ENCODE measurements around the gene TCN2. TPM values are rescaled to one million over a fixed set of nuclear protein-coding genes. Genes with fewer than 3 reads are reported as not detected.

TCN2 gene
- total RNA-seq, 1 experiment from 2014 or later = 2.4 TPM

DNA sequence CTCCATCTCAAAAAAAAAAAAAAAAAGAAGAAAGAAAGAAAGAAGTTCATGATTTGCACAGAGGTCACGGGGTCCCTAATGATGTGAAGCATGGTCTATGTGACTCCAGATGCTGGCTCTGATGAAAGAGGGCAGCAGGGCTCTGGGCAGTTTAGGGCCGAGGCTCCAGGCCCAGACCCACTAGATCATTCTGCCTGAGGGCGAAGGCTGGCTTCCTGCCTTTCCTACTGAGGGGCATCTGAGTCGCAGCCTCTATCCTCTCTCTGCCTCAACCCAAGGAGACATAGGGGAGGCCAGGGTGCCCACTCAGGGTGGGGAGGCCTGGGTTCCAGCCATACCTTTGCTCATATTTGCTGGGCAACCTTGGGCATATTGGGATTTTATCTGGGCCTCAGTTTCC is 33.4 kb downstream of the TCN2 start:
- TF ChIP-seq, protein P1, sequence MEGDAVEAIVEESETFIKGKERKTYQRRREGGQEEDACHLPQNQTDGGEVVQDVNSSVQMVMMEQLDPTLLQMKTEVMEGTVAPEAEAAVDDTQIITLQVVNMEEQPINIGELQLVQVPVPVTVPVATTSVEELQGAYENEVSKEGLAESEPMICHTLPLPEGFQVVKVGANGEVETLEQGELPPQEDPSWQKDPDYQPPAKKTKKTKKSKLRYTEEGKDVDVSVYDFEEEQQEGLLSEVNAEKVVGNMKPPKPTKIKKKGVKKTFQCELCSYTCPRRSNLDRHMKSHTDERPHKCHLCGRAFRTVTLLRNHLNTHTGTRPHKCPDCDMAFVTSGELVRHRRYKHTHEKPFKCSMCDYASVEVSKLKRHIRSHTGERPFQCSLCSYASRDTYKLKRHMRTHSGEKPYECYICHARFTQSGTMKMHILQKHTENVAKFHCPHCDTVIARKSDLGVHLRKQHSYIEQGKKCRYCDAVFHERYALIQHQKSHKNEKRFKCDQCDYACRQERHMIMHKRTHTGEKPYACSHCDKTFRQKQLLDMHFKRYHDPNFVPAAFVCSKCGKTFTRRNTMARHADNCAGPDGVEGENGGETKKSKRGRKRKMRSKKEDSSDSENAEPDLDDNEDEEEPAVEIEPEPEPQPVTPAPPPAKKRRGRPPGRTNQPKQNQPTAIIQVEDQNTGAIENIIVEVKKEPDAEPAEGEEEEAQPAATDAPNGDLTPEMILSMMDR (IDR thresholded peaks at IDR 0.05) = no peak
- TF ChIP-seq POLR2AphosphoS5 (IDR thresholded peaks at IDR 0.05; ENCODE audit: low read depth, low read length) = no peak
- no peak for TF ChIP-seq TCF7L2 (IDR thresholded peaks at IDR 0.05; ENCODE audit: low read depth, low read length)
- TF ChIP-seq SIN3A (IDR thresholded peaks at IDR 0.05; ENCODE audit: borderline replicate concordance, insufficient read depth, low read depth, low read length) = no peak
- POLR2A ChIA-PET = no interaction called here
- no TSS peak for BruUV-seq (replicated peaks)
- Histone ChIP-seq H3K27me3 (ENCODE audit: control insufficient read depth, insufficient read depth, low read length) (no peaks in the 10 kb centered on the region), H3K9me3 (ENCODE audit: control insufficient read depth, insufficient read depth, low read depth, low read length) (no peaks in the 10 kb centered on the region), H3K4me3 (ENCODE audit: low read depth in 2 of 2, low read length in 2 of 2) (no peak overlapping the region), H3K4me1 (ENCODE audit: control insufficient read depth, insufficient read depth, low read length) (0 out of 2 replicates have a peak, but pooled peaks cover 4% of the 10 kb centered on the region), H3K36me3 (ENCODE audit: control insufficient read depth, insufficient read depth, low read length) (no peaks in the 10 kb centered on the region; the same call in 1 of the 2 replicates), H3K27ac (ENCODE audit: low read length) (no peak overlapping the region)
- no peak for ATAC-seq
- CTCF ChIA-PET = no interaction called here
- no peak for DNase-seq (ENCODE audit: low read depth, low spot score)
- in situ Hi-C loops (cut with HindIII; ENCODE audit: low pct_unique_long_range_greater_than_20kb, low sequenced_read_pairs) = no loop called here
- intact Hi-C loops (cut with micrococcal nuclease; ENCODE audit: unreplicated experiment) = no loop called here

DNA sequence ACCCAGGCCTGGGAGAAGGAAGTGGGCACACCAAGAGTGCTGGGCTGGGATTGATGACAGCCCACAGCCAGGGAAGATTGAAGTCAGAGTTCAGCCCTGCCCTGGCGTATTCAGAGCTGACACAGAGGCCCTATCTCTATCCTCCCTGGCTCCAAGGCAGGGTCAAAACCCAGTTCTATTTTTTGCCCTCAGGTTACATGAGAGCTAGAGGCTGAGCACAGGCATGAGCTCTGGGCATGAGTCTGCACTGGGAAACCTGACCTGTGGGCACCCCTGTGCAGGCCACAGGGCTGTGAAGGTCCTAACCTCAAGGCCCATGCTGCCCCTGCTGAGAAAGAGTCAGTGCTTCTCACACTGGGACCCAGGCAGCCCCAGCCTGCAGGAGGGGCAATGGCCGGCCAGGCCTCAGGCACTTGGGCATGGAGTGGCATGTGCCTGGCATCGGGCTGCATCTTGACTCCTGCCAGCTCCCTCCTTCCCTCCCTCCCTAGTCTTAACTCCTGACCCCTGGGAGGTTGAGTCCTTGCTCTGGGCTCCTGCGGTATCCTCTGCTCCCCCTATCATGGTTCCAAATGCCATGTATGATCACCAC is 34.0 kb downstream of the TCN2 start:
- ATAC-seq (no peak), DNase-seq (ENCODE audit: low read depth, low spot score) (no peak)
- BruUV-seq (replicated peaks) = no TSS peak
- Histone ChIP-seq H3K27me3 (ENCODE audit: control insufficient read depth, insufficient read depth, low read length) (no peaks in the 10 kb centered on the region), H3K9me3 (ENCODE audit: control insufficient read depth, insufficient read depth, low read depth, low read length) (no peaks in the 10 kb centered on the region), H3K36me3 (ENCODE audit: control insufficient read depth, insufficient read depth, low read length) (no peaks in the 10 kb centered on the region; the same call in 1 of the 2 replicates), H3K27ac (ENCODE audit: low read length) (no peak overlapping the region), H3K4me3 (ENCODE audit: low read depth in 2 of 2, low read length in 2 of 2) (no peak overlapping the region), H3K4me1 (ENCODE audit: control insufficient read depth, insufficient read depth, low read length) (0 out of 2 replicates have a peak, but pooled peaks cover 4% of the 10 kb centered on the region)
- ChIA-PET POLR2A (no interaction called here), CTCF (no interaction called here)
- in situ Hi-C loops (cut with HindIII; ENCODE audit: low pct_unique_long_range_greater_than_20kb, low sequenced_read_pairs) = no loop called here
- intact Hi-C loops (cut with micrococcal nuclease; ENCODE audit: unreplicated experiment) = no loop called here
- TF ChIP-seq, protein P1 (IDR thresholded peaks at IDR 0.05) = no peak
- TF ChIP-seq POLR2AphosphoS5 (IDR thresholded peaks at IDR 0.05; ENCODE audit: low read depth, low read length) (no peak), SIN3A (IDR thresholded peaks at IDR 0.05; ENCODE audit: borderline replicate concordance, insufficient read depth, low read depth, low read length) (no peak), TCF7L2 (IDR thresholded peaks at IDR 0.05; ENCODE audit: low read depth, low read length) (no peak)
- TF ChIP-seq, protein P2, sequence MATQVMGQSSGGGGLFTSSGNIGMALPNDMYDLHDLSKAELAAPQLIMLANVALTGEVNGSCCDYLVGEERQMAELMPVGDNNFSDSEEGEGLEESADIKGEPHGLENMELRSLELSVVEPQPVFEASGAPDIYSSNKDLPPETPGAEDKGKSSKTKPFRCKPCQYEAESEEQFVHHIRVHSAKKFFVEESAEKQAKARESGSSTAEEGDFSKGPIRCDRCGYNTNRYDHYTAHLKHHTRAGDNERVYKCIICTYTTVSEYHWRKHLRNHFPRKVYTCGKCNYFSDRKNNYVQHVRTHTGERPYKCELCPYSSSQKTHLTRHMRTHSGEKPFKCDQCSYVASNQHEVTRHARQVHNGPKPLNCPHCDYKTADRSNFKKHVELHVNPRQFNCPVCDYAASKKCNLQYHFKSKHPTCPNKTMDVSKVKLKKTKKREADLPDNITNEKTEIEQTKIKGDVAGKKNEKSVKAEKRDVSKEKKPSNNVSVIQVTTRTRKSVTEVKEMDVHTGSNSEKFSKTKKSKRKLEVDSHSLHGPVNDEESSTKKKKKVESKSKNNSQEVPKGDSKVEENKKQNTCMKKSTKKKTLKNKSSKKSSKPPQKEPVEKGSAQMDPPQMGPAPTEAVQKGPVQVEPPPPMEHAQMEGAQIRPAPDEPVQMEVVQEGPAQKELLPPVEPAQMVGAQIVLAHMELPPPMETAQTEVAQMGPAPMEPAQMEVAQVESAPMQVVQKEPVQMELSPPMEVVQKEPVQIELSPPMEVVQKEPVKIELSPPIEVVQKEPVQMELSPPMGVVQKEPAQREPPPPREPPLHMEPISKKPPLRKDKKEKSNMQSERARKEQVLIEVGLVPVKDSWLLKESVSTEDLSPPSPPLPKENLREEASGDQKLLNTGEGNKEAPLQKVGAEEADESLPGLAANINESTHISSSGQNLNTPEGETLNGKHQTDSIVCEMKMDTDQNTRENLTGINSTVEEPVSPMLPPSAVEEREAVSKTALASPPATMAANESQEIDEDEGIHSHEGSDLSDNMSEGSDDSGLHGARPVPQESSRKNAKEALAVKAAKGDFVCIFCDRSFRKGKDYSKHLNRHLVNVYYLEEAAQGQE (IDR thresholded peaks at IDR 0.05; ENCODE audit: insufficient read depth in 1 of 2, low read depth in 2 of 2, low read length in 1 of 2) = no peak
